Adrenal gland (tissue), 12 donors: ENCODE measurements around the gene CC2D2B. TPM values are rescaled to one million over a fixed set of nuclear protein-coding genes. Genes with fewer than 3 reads are reported as not detected.

Experiments
- DNase-seq, 7 donors: peaks; one replicate each; pipeline ENCODE4 v3.0.0-alpha.2; 2019 to 2020
- H3K27ac ChIP-seq, 5 donors: fragments of 200-600 bp; sonication (generic) in 4 of 5; 1 replicate in 3 of 5; 2 replicates in 2 of 5; pipeline versions ENCODE4 v1.5.1 to v1.8.0; 2016 to 2020; ENCODE audit warnings: mild to moderate bottlenecking in 1 of 5
- H3K27me3 ChIP-seq: fragments of 200-600 bp; 2 replicates; pipeline ENCODE4 v1.8.0; 2021
- H3K36me3 ChIP-seq, 2 donors: fragments of 200-600 bp; replicated peaks in 1 of 2; 1 replicate in 1 of 2; 2 replicates in 1 of 2; pipeline versions ENCODE4 v1.5.1 to v1.8.0; 2018 to 2022
- H3K4me1 ChIP-seq, 2 donors: fragments of 200-600 bp; replicated peaks in 1 of 2; 1 replicate in 1 of 2; 2 replicates in 1 of 2; pipeline versions ENCODE4 v1.5.1 to v1.8.0; 2018 to 2021
- H3K4me3 ChIP-seq, 4 donors: fragments of 200-600 bp; sonication (generic) in 3 of 4; one replicate each; pipeline ENCODE4 v1.5.1; 2016 to 2018
- H3K9me3 ChIP-seq, 3 donors: fragments of 200-600 bp; sonication (generic) in 1 of 3; replicated peaks in 1 of 3; 1 replicate in 2 of 3; 2 replicates in 1 of 3; pipeline versions ENCODE4 v1.5.1 to v1.8.0; 2016 to 2021
- CTCF ChIP-seq, 6 experiments: fragments of 450-650 bp in 4 of 6; fragments of 200-600 bp in 2 of 6; sonication (generic) in 1 of 6; IDR thresholded peaks; 1 replicate in 5 of 6; 2 replicates in 1 of 6; pipeline versions ENCODE4 v1.5.1 to v1.8.0; 2016 to 2021; ENCODE audit warnings: antibody characterized with exemption in 6 of 6, mild to moderate bottlenecking in 2 of 6, moderate library complexity in 1 of 6
- POLR2A ChIP-seq, 2 donors: fragments of 450-650 bp; IDR thresholded peaks; one replicate each; pipeline ENCODE4 v1.6.1; 2017; ENCODE audit warnings: antibody characterized with exemption in 2 of 2, mild to moderate bottlenecking in 2 of 2, moderate library complexity in 1 of 2
- WGBS, 4 donors: extraction: QIAGEN DNeasy Blood & Tissue Kit in 2 of 4; methylation state at CpG; one replicate each; pipeline versions ENCODE4 v1.1.5 to v1.1.7; 2013 to 2017; 5-methylcytosine and 5-hydroxymethylcytosine counted together
- intact Hi-C, 2 donors: fragments of 100-400 bp; cut with DNase I; formaldehyde crosslinking; loops; one replicate each; pipeline versions ENCODE4 v1.14.1 to v1.15.0; 2022 to 2023
- polyA plus RNA-seq, 3 donors: library from polyadenylated mRNA; stranded (reverse); fragments of 200-250 nt in 2 of 3; fragments of 350-450 nt in 1 of 3; fragmentation: Illumina TruSeq in 1 of 3; extraction: RNeasy Lipid Tissue Mini Kit (QIAGEN cat#74804) in 1 of 3; gene quantifications; one replicate each; pipeline ENCODE4 v1.2.3, GENCODE V29; 2013 to 2014
- total RNA-seq, 9 donors: library from RNA; depleted of rRNA in 4 of 9; stranded (reverse); fragments of >200 nt in 4 of 9; fragments of 120-200 nt in 1 of 9; fragmentation: NEBNext Ultra II Directional in 1 of 9; extraction: Animal tissue kit (Norgen Biotek cat#: 25700) in 1 of 9; gene quantifications; one replicate each; pipeline versions ENCODE4 v1.1.0 to v1.2.4, GENCODE V29; 2013 to 2023
- donor health status: healthy with polysubstance abuse.
- donor health status: Bipolar disorder and iron deficiency.
- donor health status: DM: yes; HTN: yes; CAD: no.
- donor health status: DM: no; HTN: no; CAD: no.
- donor health status: DM: no; HTN: no; CAD: no.
- donor health status: DM: yes; HTN: yes; CAD: no.

The CC2D2B gene
- total and polyA plus RNA-seq, 12 donors: 0.29 to 3.4 (median 0.99) TPM; not detected in 1

DNA sequence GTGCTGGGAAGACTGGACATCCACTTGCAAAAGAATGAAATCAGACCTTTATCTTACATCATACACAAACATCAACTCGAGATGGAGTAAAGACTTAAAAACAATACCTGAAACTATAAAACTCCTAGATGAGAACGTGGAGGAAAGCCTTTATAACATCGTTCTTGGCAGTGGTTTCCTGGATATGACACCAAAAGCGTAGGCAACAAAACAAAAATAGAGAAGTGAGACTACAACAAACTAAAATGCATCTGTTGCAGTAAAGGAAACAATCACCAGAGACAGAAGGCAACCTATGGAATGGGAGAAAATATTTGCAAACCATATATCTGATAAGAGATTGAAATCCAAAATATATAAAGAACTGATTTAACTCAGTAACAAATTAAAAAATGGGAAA lies 33.3 kb downstream of the CC2D2B start:
- H3K9me3 ChIP-seq: peaks cover 0 to 8% (median 6%) of the 10 kb centered on the region in 3 donors
- no peaks in the 10 kb centered on the region for H3K36me3 ChIP-seq
- no peaks in the 10 kb centered on the region for H3K27me3 ChIP-seq
- H3K4me3 ChIP-seq: no peak overlapping the region
- no peak overlapping the region for H3K27ac ChIP-seq
- no peaks in the 10 kb centered on the region for H3K4me1 ChIP-seq
- 66 to 85% (median 78%) methylated on average over 4 of the region's 4 CpGs for WGBS, 4 donors
- intact Hi-C loops: no loop called here
- TF ChIP-seq POLR2A (IDR thresholded peaks at IDR 0.05) (no peak), CTCF (IDR thresholded peaks at IDR 0.05) (no peak)
- no peak for DNase-seq

- 65 to 69% (median 65%) methylated on average over 7 of the region's 7 CpGs for WGBS, 4 donors
- H3K9me3 ChIP-seq: peaks cover 0 to 9% (median 8%) of the 10 kb centered on the region in 3 donors
- DNase-seq: no peak
- H3K27ac ChIP-seq: no peak overlapping the region
- H3K4me1 ChIP-seq: no peaks in the 10 kb centered on the region
- TF ChIP-seq CTCF (IDR thresholded peaks at IDR 0.05): no peak
- no peak for TF ChIP-seq POLR2A (IDR thresholded peaks at IDR 0.05)
- intact Hi-C loops: no loop called here
- no peaks in the 10 kb centered on the region for H3K27me3 ChIP-seq
- H3K36me3 ChIP-seq: no peaks in the 10 kb centered on the region
- H3K4me3 ChIP-seq: no peak overlapping the region
Measured at GRCh38 chr10:95963202-95963990, 55.6 kb downstream of the CC2D2B start.

DNA sequence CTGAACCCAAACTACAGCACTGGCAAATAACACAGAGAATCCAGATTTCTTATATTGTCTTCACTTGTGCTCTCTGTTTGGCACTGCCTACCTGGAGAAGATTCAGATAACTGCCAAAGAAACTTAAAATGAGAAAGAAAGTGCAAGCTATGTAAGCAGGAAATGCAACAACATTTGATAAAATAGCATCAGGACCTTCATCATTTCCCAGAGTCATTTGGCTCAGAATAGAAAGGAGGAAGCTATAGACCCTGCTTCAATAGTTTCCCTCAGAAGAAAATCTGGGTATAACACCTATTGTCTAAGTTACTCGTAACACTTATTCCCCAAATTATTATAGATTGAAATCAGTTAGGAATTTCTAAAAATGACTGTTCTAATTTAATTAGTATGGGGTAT lies 56.2 kb downstream of the CC2D2B start:
- WGBS, 4 donors: 44 to 80% (median 70%) methylated on average over 1 of the region's 1 CpG
- no peaks in the 10 kb centered on the region for H3K4me1 ChIP-seq
- H3K27me3 ChIP-seq: no peaks in the 10 kb centered on the region
- TF ChIP-seq POLR2A (IDR thresholded peaks at IDR 0.05) (no peak), CTCF (IDR thresholded peaks at IDR 0.05) (no peak)
- no peaks in the 10 kb centered on the region for H3K36me3 ChIP-seq
- peaks cover 0 to 8% (median 4%) of the 10 kb centered on the region in 3 donors for H3K9me3 ChIP-seq
- H3K27ac ChIP-seq: no peak overlapping the region
- DNase-seq: no peak
- intact Hi-C loops: no loop called here
- H3K4me3 ChIP-seq: no peak overlapping the region

DNA sequence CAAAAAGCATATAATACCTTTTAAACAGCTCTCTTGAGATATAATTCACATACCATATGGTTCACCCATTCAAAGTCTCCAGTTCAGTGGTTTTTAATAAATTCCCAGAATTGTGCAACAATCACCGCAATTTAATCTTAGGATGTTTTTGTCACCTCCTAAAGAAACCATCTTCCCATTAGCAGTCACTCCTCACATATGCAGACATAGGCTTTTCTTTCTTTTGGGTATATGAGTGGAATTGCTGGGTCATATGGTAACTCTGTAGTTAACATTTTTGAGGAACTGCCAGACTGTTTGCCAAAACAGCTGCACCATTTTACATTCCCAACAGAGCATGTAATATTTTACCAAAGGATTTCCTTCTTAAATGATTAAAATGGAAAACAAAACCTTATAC lies 57.0 kb downstream of the CC2D2B start:
- Histone ChIP-seq H3K4me1 (no peaks in the 10 kb centered on the region), H3K27me3 (no peaks in the 10 kb centered on the region), H3K4me3 (no peak overlapping the region), H3K9me3 (peaks cover 0 to 1% (median 0%) of the 10 kb centered on the region in 3 donors), H3K36me3 (no peaks in the 10 kb centered on the region), H3K27ac (no peak overlapping the region)
- no peak for DNase-seq
- no peak for TF ChIP-seq POLR2A (IDR thresholded peaks at IDR 0.05)
- no peak for TF ChIP-seq CTCF (IDR thresholded peaks at IDR 0.05)
- 90 to 100% (median 95%) methylated on average over 1 of the region's 1 CpG for WGBS, 4 donors
- intact Hi-C loops: no loop called here
